Vagina (tissue), 2 donors: Measurements from ENCODE around the gene PTPRN2. TPM values are rescaled to one million over a fixed set of nuclear protein-coding genes. Genes with fewer than 3 reads are reported as not detected.

Source experiments
- DNase-seq, 2 donors: peaks; one replicate each; pipeline ENCODE4 v3.0.0-alpha.2; 2017; ENCODE audit errors: extremely low spot score in 2 of 2
- H3K27ac ChIP-seq: fragments of 200-600 bp; sonication (generic); one replicate; pipeline ENCODE4 v1.5.1; 2019
- H3K27me3 ChIP-seq: fragments of 200-600 bp; sonication (generic); one replicate; pipeline ENCODE4 v1.5.1; 2019
- H3K36me3 ChIP-seq, 2 donors: fragments of 200-600 bp; sonication (generic); one replicate each; pipeline ENCODE4 v1.5.1; 2017 to 2019
- H3K4me1 ChIP-seq: fragments of 200-600 bp; sonication (generic); one replicate; pipeline ENCODE4 v1.5.1; 2019
- H3K4me3 ChIP-seq, 2 donors: fragments of 200-600 bp; sonication (generic); 1 replicate in 1 of 2; 2 replicates in 1 of 2; pipeline ENCODE4 v1.5.1; 2016 to 2019
- H3K9me3 ChIP-seq: fragments of 200-600 bp; sonication (generic); one replicate; pipeline ENCODE4 v1.5.1; 2019
- POLR2A ChIP-seq, 2 donors: fragments of 450-650 bp; IDR thresholded peaks; one replicate each; pipeline ENCODE4 v1.6.1; 2017; ENCODE audit warnings: antibody characterized with exemption in 2 of 2, mild to moderate bottlenecking in 2 of 2, moderate library complexity in 2 of 2
- POLR2AphosphoS5 ChIP-seq, 2 donors: sonication (generic); formaldehyde crosslinking; IDR thresholded peaks; one replicate each; pipeline ENCODE4 v1.9.0; 2017; ENCODE audit warnings: antibody characterized with exemption in 2 of 2, mild to moderate bottlenecking in 2 of 2, low read depth in 1 of 2; ENCODE audit not compliant: insufficient read depth in 1 of 2
- intact Hi-C: fragments of 100-400 bp; cut with DNase I; formaldehyde crosslinking; loops from one replicate; pipeline ENCODE4 v1.15.1; 2023
- total RNA-seq: library from RNA; depleted of rRNA; stranded (reverse); fragments of >200 nt; gene quantifications from one replicate; pipeline ENCODE4 v1.2.3, GENCODE V29; 2016
- TF ChIP-seq, protein P1 (sequence below), 3 experiments: fragments of 450-650 bp in 2 of 3; fragments of 200-600 bp in 1 of 3; sonication (generic) in 1 of 3; IDR thresholded peaks; one replicate each; pipeline ENCODE4 v1.5.1; 2017 to 2019; ENCODE audit warnings: antibody characterized with exemption in 3 of 3, mild to moderate bottlenecking in 2 of 3, moderate library complexity in 2 of 3

Gene PTPRN2
- total RNA-seq, 1 donor from 2014 or later: 7.4 TPM

DNA sequence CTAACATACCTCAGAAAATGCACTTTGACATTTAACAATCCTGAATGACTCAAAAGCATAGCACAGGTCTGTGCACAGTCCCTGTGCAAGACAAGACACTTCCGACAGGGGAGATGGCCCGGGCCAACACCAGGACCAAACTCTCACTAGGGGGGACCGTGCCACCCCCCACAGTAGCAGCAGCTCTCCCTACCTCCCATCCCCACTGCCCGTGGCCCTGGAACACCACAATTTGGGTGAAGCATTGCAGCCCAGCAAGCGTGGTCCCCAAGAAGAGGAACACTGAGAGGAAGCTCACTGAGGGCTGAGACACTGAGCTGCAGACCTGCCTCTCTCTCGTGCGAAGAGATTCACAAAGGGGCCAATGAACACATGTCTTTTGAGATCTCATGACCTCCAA lies 26.0 kb downstream of the PTPRN2 start:
- Histone ChIP-seq H3K9me3 (no peaks in the 10 kb centered on the region), H3K36me3 (no peaks in the 10 kb centered on the region), H3K4me1 (no peaks in the 10 kb centered on the region), H3K27ac (no peak overlapping the region), H3K27me3 (no peaks in the 10 kb centered on the region), H3K4me3 (no peak overlapping the region)
- intact Hi-C loops: no loop called here
- DNase-seq: no peak
- TF ChIP-seq, protein P1, sequence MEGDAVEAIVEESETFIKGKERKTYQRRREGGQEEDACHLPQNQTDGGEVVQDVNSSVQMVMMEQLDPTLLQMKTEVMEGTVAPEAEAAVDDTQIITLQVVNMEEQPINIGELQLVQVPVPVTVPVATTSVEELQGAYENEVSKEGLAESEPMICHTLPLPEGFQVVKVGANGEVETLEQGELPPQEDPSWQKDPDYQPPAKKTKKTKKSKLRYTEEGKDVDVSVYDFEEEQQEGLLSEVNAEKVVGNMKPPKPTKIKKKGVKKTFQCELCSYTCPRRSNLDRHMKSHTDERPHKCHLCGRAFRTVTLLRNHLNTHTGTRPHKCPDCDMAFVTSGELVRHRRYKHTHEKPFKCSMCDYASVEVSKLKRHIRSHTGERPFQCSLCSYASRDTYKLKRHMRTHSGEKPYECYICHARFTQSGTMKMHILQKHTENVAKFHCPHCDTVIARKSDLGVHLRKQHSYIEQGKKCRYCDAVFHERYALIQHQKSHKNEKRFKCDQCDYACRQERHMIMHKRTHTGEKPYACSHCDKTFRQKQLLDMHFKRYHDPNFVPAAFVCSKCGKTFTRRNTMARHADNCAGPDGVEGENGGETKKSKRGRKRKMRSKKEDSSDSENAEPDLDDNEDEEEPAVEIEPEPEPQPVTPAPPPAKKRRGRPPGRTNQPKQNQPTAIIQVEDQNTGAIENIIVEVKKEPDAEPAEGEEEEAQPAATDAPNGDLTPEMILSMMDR (IDR thresholded peaks at IDR 0.05): no peak
- TF ChIP-seq POLR2A (IDR thresholded peaks at IDR 0.05): no peak
- no peak for TF ChIP-seq POLR2AphosphoS5 (IDR thresholded peaks at IDR 0.05; ENCODE audit: insufficient read depth in 1 of 2, low read depth in 1 of 2)

DNA sequence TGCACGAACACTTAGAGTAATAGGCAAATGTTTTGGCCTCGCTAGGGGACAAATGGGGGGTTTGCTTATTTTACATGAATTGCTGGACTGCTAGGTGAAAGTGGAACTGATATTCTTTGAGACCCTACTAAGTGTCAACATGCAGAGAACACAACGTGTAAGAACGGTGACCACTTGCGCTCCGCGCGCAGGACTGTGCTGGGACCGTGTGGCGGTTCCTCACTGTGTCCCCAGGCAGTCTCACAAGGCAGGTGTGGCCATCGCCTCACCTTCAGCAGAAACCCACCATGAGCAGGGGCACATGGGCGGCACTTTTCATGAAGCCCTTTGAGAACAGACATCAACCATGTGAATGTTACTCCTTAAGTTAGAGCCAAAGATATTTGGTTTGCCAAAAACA lies 27.2 kb downstream of the PTPRN2 start:
- Histone ChIP-seq H3K4me3 (no peak overlapping the region), H3K4me1 (no peaks in the 10 kb centered on the region), H3K27ac (no peak overlapping the region), H3K9me3 (no peaks in the 10 kb centered on the region), H3K27me3 (no peaks in the 10 kb centered on the region), H3K36me3 (no peaks in the 10 kb centered on the region)
- intact Hi-C loops: no loop called here
- no peak for TF ChIP-seq POLR2A (IDR thresholded peaks at IDR 0.05)
- no peak for TF ChIP-seq POLR2AphosphoS5 (IDR thresholded peaks at IDR 0.05; ENCODE audit: insufficient read depth in 1 of 2, low read depth in 1 of 2)
- TF ChIP-seq, protein P1 (IDR thresholded peaks at IDR 0.05): no peak
- DNase-seq: no peak

DNA sequence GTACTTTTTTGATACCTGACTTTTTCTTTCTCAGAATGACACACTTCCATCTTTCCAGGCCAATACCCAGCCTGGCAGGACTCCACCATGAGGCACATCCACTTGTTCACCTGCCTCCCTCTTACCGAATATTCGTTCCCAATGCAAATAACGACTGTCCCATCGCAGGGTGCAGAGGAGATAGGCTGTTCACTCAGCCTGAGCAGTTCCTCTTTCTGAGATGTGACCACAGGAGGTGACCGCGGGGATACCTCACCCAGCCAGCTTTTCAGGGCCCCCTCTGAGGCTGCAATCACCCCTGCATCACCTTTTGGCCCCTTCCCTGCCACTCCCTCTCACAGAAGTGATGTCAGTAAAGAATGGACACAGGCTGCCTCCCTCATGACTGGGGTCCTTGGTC lies 28.3 kb downstream of the PTPRN2 start:
- H3K36me3 ChIP-seq: no peaks in the 10 kb centered on the region
- no peaks in the 10 kb centered on the region for H3K27me3 ChIP-seq
- H3K27ac ChIP-seq: no peak overlapping the region
- no peaks in the 10 kb centered on the region for H3K4me1 ChIP-seq
- intact Hi-C loops: no loop called here
- no peak overlapping the region for H3K4me3 ChIP-seq
- TF ChIP-seq POLR2AphosphoS5 (IDR thresholded peaks at IDR 0.05; ENCODE audit: insufficient read depth in 1 of 2, low read depth in 1 of 2) (no peak), POLR2A (IDR thresholded peaks at IDR 0.05) (no peak)
- TF ChIP-seq, protein P1 (IDR thresholded peaks at IDR 0.05): no peak
- DNase-seq: no peak
- H3K9me3 ChIP-seq: no peaks in the 10 kb centered on the region

DNA sequence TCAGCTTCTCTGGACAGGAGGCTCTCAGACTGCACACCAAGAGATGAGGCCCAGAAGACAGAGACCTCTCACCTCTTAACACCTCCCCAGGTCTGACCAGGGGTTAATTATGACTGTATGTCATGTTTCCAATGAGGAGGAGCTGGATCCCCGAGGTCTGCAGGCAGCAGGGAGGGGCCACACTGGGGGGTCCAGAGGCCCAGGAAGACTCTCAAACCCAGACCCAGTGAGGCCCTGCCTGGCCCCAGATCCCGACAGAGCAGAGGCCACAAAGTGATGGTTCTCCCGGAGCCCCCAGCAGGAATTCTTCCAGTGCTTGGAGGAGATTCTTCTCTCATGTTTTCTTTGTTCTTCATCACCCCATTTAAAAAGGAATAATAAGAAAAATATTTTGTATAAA lies 28.8 kb downstream of the PTPRN2 start:
- Histone ChIP-seq H3K27me3 (no peaks in the 10 kb centered on the region), H3K36me3 (no peaks in the 10 kb centered on the region), H3K4me3 (no peak overlapping the region), H3K27ac (no peak overlapping the region), H3K4me1 (no peaks in the 10 kb centered on the region), H3K9me3 (no peaks in the 10 kb centered on the region)
- TF ChIP-seq POLR2A (IDR thresholded peaks at IDR 0.05): no peak
- TF ChIP-seq, protein P1 (IDR thresholded peaks at IDR 0.05): no peak
- TF ChIP-seq POLR2AphosphoS5 (IDR thresholded peaks at IDR 0.05; ENCODE audit: insufficient read depth in 1 of 2, low read depth in 1 of 2): no peak
- intact Hi-C loops: no loop called here
- DNase-seq: no peak

DNA sequence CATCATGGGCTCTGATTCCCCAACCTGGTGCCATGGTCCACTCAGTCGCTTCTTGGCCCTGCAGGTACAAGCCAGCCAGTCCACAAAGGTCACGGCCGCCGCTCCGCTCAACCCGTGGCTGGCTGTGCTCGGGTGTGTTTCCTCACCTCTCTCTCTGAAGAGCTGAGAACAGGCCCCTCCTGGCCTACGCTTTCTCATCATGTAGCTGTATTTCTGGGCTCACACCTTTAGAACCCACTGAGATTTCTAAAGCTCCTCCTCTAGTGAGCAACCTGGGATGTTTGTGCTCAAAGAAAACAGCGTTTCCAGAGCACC lies 30.2 kb downstream of the PTPRN2 start:
- H3K36me3 ChIP-seq: no peaks in the 10 kb centered on the region
- intact Hi-C loops: no loop called here
- no peaks in the 10 kb centered on the region for H3K9me3 ChIP-seq
- H3K4me3 ChIP-seq: no peak overlapping the region
- H3K27ac ChIP-seq: no peak overlapping the region
- H3K4me1 ChIP-seq: no peaks in the 10 kb centered on the region
- TF ChIP-seq POLR2AphosphoS5 (IDR thresholded peaks at IDR 0.05; ENCODE audit: insufficient read depth in 1 of 2, low read depth in 1 of 2) (no peak), POLR2A (IDR thresholded peaks at IDR 0.05) (no peak)
- TF ChIP-seq, protein P1 (IDR thresholded peaks at IDR 0.05): no peak
- H3K27me3 ChIP-seq: no peaks in the 10 kb centered on the region
- no peak for DNase-seq
